ENCODE results near the gene CD82. TPM values are rescaled to one million over a fixed set of nuclear protein-coding genes. Genes with fewer than 3 reads are reported as not detected.

CD82 gene
- total RNA-seq = 98.6 and 121 TPM in 2 replicates

GRCh38 chr11:44565211-44565952 lies at the start of gene CD82:
TSS of gene CD82 (plus strand) at chr11:44565663. CDS start at chr11:44594663, 29,000 bp downstream.

Small RNA genes lying within 50 kb of the gene (small RNA-seq; reads per million reads assigned to genes)
- gene AC104010.1 (ENCODE audit: low replicate concordance) = not detected

Other genes starting within 250 kb of the CD82 start
- gene TSPAN18, start 161.3 kb downstream of the CD82 start, total RNA-seq = under 0.01 and 0.66 TPM in 2 replicates